ENCODE results near the gene MBD2. TPM values are rescaled to one million over a fixed set of nuclear protein-coding genes. Genes with fewer than 3 reads are reported as not detected.
A peak's percentile ranks its signal among the peaks of the same experiment; 100 is the strongest.

MBD2 gene
- total RNA-seq, 2 experiments from 2014 or later: 39.2 to 176 TPM

- H3K79me2 ChIP-seq (ENCODE audit: insufficient read depth, low read depth, low read length): no peaks in the 10 kb centered on the region
- intact Hi-C loops (cut with micrococcal nuclease; ENCODE audit: unreplicated experiment): no loop called here
These were observed 27.3 kb upstream of the MBD2 start for GRCh38 chr18:54251606-54252390.

GRCh38 chr18:54250846-54251261 is 26.4 kb upstream of the MBD2 start:
- Histone ChIP-seq H3K79me2 (ENCODE audit: insufficient read depth, low read depth, low read length) (no peaks in the 10 kb centered on the region), H3K4me3 (ENCODE audit: low read depth, low read length, poor library complexity, severe bottlenecking) (peak overlapping the region; percentile 22), H3K9me2 (ENCODE audit: insufficient read depth, low read length) (no peaks in the 10 kb centered on the region), H3K9me3 (ENCODE audit: low read length) (no peaks in the 10 kb centered on the region), H2AFZ (ENCODE audit: low read length) (peak overlapping the region; percentile 59; the same call in 1 of the 2 replicates), H3K27ac (ENCODE audit: low read depth, low read length, poor library complexity, severe bottlenecking) (peak overlapping the region; percentile 83), H4K20me1 (ENCODE audit: insufficient read depth, low read length) (no peaks in the 10 kb centered on the region), H3K4me1 (ENCODE audit: insufficient read depth, low read length, poor library complexity, severe bottlenecking) (peaks cover 52% of the 10 kb centered on the region), H3K4me2 (ENCODE audit: low read length) (peak overlapping the region; percentile 70), H3K36me3 (ENCODE audit: insufficient read depth, low read length) (no peaks in the 10 kb centered on the region; the same call in 1 of the 2 replicates)
- DNase-seq (ENCODE audit: low spot score): peak; percentile 42
- POLR2A ChIA-PET: interaction anchor here (1.0 to 2.4 kb wide), 7 partner anchors 10 to 40 kb away, joined by 3 to 16 read pairs (median 9); partner anchors contain the start of gene POLI
- intact Hi-C loops (cut with micrococcal nuclease; ENCODE audit: unreplicated experiment): no loop called here
- TF ChIP-seq EZH2phosphoT487 (IDR thresholded peaks at IDR 0.05; ENCODE audit: borderline replicate concordance, low read depth, low read length): no peak
- TF ChIP-seq, protein P1, sequence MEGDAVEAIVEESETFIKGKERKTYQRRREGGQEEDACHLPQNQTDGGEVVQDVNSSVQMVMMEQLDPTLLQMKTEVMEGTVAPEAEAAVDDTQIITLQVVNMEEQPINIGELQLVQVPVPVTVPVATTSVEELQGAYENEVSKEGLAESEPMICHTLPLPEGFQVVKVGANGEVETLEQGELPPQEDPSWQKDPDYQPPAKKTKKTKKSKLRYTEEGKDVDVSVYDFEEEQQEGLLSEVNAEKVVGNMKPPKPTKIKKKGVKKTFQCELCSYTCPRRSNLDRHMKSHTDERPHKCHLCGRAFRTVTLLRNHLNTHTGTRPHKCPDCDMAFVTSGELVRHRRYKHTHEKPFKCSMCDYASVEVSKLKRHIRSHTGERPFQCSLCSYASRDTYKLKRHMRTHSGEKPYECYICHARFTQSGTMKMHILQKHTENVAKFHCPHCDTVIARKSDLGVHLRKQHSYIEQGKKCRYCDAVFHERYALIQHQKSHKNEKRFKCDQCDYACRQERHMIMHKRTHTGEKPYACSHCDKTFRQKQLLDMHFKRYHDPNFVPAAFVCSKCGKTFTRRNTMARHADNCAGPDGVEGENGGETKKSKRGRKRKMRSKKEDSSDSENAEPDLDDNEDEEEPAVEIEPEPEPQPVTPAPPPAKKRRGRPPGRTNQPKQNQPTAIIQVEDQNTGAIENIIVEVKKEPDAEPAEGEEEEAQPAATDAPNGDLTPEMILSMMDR (conservative IDR thresholded peaks at IDR 0.05; ENCODE audit: low read length): no peak
- BruUV-seq (replicated peaks): no TSS peak
- CTCF ChIA-PET (ENCODE audit: unreplicated experiment): interaction anchor here (0.9 kb wide), 1 partner anchor 10 kb away, joined by 3 read pairs; no protein-coding TSS in a partner anchor

More at GRCh38 chr18:54251606-54252390, 27.3 kb upstream of the MBD2 start:
- no peak for DNase-seq (ENCODE audit: low spot score)
- TF ChIP-seq, protein P1 (conservative IDR thresholded peaks at IDR 0.05; ENCODE audit: low read length): no peak
- TF ChIP-seq EZH2phosphoT487 (IDR thresholded peaks at IDR 0.05; ENCODE audit: borderline replicate concordance, low read depth, low read length): no peak
- H3K9me2 ChIP-seq (ENCODE audit: insufficient read depth, low read length): no peaks in the 10 kb centered on the region
- H3K9me3 ChIP-seq (ENCODE audit: low read length): no peaks in the 10 kb centered on the region
- H3K36me3 ChIP-seq (ENCODE audit: insufficient read depth, low read length): no peaks in the 10 kb centered on the region; the same call in 1 of the 2 replicates
- peaks cover 43% of the 10 kb centered on the region for H3K4me1 ChIP-seq (ENCODE audit: insufficient read depth, low read length, poor library complexity, severe bottlenecking)
- no peaks in the 10 kb centered on the region for H4K20me1 ChIP-seq (ENCODE audit: insufficient read depth, low read length)
- peak overlapping the region; percentile 59; the same call in 1 of the 2 replicates for H2AFZ ChIP-seq (ENCODE audit: low read length)
- BruUV-seq (replicated peaks): no TSS peak
- ChIA-PET POLR2A (interaction anchor here (0.6 to 2.4 kb wide), 8 partner anchors 10 to 41 kb away, joined by 3 to 16 read pairs (median 7); partner anchors contain the start of gene POLI), CTCF (ENCODE audit: unreplicated experiment) (interaction anchor here (0.9 kb wide), 1 partner anchor 11 kb away, joined by 3 read pairs; no protein-coding TSS in a partner anchor)
- H3K4me3 ChIP-seq (ENCODE audit: low read depth, low read length, poor library complexity, severe bottlenecking): peak overlapping the region; percentile 22
- H3K27ac ChIP-seq (ENCODE audit: low read depth, low read length, poor library complexity, severe bottlenecking): peak overlapping the region; percentile 83
- H3K4me2 ChIP-seq (ENCODE audit: low read length): peak overlapping the region; percentile 70
